GM10266 (cell line): Measurements from ENCODE around the gene GEN1.

Experiments used
- DNase-seq: peaks from one replicate; pipeline ENCODE4 v3.0.0; 2012; ENCODE audit errors: extremely low spot score
- TF ChIP-seq, protein P1 (sequence below): IDR thresholded peaks from 2 replicates; pipeline ENCODE4 v1.5.1; 2012; ENCODE audit warnings: mild to moderate bottlenecking, low read depth; ENCODE audit not compliant: control insufficient read depth, insufficient read depth; ENCODE audit errors: missing control alignments

The GEN1 gene

DNA sequence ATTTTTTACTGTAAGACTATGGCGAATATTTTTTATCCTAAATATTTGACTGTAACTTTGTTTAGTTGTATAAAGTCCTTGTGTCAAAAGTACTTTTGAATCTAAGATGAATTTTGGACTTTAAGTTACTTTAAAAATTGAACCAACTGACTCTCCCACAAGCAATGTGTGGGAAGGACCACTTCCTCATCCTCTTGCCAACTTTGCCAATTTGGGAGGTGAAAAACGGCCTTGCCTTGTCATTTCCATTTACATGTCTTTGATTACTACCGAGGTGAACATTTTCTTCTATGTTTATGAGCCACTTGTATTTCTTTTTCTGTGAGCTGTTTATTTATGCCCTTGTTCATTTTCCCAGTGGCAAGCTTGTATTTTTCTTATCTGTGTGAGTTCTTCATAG, 49.6 kb downstream of the GEN1 start:
- DNase-seq, result no peak
- TF ChIP-seq, protein P1, sequence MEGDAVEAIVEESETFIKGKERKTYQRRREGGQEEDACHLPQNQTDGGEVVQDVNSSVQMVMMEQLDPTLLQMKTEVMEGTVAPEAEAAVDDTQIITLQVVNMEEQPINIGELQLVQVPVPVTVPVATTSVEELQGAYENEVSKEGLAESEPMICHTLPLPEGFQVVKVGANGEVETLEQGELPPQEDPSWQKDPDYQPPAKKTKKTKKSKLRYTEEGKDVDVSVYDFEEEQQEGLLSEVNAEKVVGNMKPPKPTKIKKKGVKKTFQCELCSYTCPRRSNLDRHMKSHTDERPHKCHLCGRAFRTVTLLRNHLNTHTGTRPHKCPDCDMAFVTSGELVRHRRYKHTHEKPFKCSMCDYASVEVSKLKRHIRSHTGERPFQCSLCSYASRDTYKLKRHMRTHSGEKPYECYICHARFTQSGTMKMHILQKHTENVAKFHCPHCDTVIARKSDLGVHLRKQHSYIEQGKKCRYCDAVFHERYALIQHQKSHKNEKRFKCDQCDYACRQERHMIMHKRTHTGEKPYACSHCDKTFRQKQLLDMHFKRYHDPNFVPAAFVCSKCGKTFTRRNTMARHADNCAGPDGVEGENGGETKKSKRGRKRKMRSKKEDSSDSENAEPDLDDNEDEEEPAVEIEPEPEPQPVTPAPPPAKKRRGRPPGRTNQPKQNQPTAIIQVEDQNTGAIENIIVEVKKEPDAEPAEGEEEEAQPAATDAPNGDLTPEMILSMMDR, result no peak

DNA sequence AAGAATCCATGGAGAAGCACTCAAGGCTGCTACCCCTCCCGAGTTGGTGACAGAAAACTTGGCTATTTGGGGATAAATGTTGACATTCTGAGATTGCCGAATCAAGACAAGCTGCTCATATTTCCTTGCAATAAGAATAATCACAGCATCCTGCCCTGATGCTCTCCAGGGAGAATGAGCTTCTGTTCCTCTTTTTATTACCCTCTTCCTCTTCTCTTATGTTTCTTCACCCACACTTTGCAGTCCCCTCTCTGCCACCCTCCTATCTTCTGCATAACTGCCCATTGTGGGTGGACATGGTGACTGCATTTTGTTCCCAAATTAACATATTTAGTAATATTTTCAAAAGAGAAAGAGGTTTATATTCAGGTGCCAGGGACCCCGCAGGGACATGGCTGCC, 50.4 kb downstream of the GEN1 start:
- TF ChIP-seq, protein P1, result no peak
- no peak for DNase-seq

DNA sequence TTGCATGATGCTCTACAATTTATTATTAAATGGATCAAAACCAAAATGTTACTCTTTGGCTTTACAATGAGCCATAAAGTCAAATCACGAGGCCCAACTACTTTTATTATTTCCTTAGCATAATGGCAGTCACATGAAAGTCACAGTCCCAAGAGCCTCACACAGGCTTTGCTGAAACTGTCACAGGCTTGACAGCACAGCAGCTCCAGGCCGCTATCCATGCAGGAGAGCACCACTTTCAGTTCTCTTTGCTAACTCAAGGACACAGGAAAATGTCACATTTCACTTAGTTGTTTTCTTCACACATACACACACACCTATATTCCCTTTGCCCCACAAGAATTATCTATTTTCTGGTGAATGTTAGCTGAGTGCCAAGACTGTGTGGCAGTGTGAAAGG, 51.2 kb downstream of the GEN1 start:
- TF ChIP-seq, protein P1, result no peak
- no peak for DNase-seq

DNA sequence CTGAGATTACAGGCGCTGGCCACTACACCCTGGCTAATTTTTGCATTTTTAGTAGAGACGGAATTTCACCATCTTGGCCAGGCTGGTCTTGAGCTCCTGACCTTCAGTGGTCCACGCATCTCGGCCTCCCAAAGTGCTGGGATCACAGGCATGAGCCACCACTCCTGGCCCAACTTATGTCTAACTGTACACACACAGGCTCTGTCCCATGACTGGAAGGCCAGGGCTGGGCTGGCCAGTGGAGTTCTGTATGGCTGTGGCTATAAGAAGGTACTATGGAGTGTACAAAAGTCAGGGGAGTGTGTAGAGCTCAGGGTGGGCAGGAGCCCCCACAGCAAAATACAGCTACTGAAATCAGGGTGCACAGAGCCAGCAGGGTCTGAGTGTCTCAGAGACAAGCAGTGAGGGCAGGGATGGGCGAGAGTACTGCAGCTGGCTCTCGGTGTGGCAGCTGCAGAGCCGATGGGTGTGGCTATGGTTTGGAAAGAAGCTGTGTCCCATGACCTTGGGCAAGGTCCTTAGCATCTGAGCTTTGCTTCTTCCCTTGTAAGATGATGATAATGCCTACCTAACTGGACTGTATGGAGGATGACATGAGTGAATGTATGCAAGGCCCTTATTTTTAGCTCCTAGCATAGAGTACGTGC, 51.9 kb downstream of the GEN1 start:
- DNase-seq, result no peak
- TF ChIP-seq, protein P1, result no peak

DNA sequence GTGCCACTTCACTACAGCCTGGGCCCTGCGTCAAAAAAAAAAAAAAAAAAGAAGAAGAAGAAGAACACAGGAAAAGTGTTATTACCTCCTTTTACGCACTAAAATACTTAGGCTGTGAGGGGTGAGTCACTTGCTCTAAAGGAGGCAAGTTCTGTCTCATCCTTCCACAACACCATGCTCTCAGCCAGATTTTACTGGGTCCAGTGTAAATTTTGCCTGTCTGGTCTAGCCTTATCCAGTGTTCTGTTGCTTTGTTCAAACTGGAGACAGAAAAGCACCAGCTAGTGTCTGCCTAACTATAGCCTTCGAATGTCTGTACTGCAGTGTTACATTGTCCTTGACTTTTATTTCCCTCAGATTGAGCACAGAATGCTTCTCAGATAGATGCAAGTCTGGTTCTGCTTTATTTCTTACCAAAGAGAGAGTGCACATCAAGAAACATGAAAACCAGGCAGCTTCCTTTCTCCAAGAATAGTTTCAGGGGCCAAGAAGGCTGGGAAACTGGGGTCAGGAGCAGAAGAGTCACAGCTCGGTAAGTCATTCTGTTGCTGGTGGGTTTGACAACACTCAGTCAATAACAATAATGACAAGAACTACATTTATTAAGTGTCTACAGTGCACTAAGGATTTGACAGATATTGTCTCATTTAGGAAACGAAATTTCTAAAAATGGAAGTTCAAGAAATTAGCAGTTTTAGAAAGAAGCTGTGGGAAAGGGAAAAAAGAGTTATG, 59.2 kb downstream of the GEN1 start:
- DNase-seq, result no peak
- TF ChIP-seq, protein P1, result no peak

DNA sequence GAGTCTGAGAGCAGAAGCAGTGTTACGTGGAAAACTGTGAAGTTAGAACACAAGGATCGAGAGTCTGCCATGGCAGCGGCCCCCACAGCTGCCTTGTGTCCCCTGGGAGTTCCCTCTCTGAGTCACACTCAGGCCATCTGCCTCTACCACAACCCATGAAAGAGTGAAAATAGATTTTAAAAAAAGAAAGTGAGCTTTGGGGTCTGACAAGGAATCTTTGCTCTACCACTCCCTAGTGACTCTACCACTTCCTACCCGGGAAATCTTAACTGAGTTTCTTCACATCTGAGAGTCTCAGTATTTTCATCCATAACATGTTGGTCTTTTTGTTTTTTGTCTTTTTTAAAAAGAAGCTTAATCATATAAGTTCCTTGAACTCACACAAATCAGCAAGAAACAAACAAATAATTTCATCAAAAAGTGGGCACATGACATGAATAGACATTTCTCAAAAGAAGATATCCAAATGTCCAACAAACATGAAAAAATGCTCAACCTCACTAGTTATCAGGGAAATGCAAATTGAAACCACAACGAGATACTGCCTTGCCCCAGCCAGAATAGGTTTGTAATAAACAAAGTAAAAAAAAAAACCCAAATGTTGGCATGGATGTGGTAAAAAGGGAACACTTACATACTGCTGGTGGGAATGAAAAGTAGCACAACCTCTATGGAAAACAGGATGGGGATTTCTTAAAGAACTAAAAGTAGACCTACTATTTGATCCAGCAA, 60.0 kb downstream of the GEN1 start:
- TF ChIP-seq, protein P1, result no peak
- DNase-seq, result peak; percentile 76
